Keratinocyte (primary cell): ENCODE results near the gene TRAF3.

Source experiments
- CTCF ChIP-seq, 3 experiments: IDR thresholded peaks in 1 of 3; conservative IDR thresholded peaks in 1 of 3; optimal IDR thresholded peaks in 1 of 3; 2 replicates in 2 of 3; 3 replicates in 1 of 3; pipeline versions ENCODE3 to v1.5.1; 2011; ENCODE audit warnings: low read length in 3 of 3, mild to moderate bottlenecking in 3 of 3, moderate library complexity in 2 of 3, control low read depth in 1 of 3, inconsistent platforms in 1 of 3; ENCODE audit not compliant: insufficient read depth in 2 of 3; ENCODE audit errors: extremely low read depth in 1 of 3
- EZH2 ChIP-seq: IDR thresholded peaks from one replicate; pipeline ENCODE4 v1.6.1; 2012; ENCODE audit warnings: inconsistent platforms, mild to moderate bottlenecking, low read length, moderate library complexity

GRCh38 chr14:102838501-102838900 lies 61.3 kb downstream of the TRAF3 start:
- no peak for TF ChIP-seq CTCF (optimal IDR thresholded peaks at IDR 0.05 in 1 of 3, IDR thresholded peaks at IDR 0.05 in 1 of 3, conservative IDR thresholded peaks at IDR 0.05 in 1 of 3; ENCODE audit: extremely low read depth in 1 of 3, insufficient read depth in 2 of 3, low read length in 3 of 3)
- no peak for TF ChIP-seq EZH2
